H7 (cell line): Measurements from ENCODE around the gene LRRC26. TPM values are rescaled to one million over a fixed set of nuclear protein-coding genes. Genes with fewer than 3 reads are reported as not detected.

ENCODE experiments used
- DNase-seq: peaks from one replicate; pipeline ENCODE4 v3.0.0; 2012
- H3K27me3 ChIP-seq: 2 replicates; pipeline ENCODE4 v1.6.0; 2011; ENCODE audit warnings: mild to moderate bottlenecking, low read length; ENCODE audit not compliant: control insufficient read depth, insufficient read depth
- H3K36me3 ChIP-seq: replicated peaks from 2 replicates; pipeline ENCODE4 v1.5.1; 2011; ENCODE audit warnings: low read length; ENCODE audit not compliant: control insufficient read depth, insufficient read depth
- H3K4me3 ChIP-seq: 2 replicates; pipeline ENCODE4 v1.5.1; 2011; ENCODE audit warnings: low read depth, mild to moderate bottlenecking, control low read depth, low read length, moderate library complexity; ENCODE audit not compliant: insufficient read depth
- total RNA-seq: library from RNA; depleted of rRNA; stranded (reverse); fragments of >200 nt; shearing (Covaris generic); gene quantifications from 2 replicates; pipeline ENCODE4 v1.2.3, GENCODE V29; 2014

LRRC26 gene
- total RNA-seq, 1 experiment from 2014 or later: 0.59 TPM

GRCh38 chr9:137168904-137169856 lies 671 bp downstream of the LRRC26 start:
- peaks cover 58% of the 10 kb centered on the region for H3K27me3 ChIP-seq
- DNase-seq: peak; percentile 98
- H3K36me3 ChIP-seq: no peaks in the 10 kb centered on the region
- H3K4me3 ChIP-seq: peak overlapping the region; percentile 50

DNA sequence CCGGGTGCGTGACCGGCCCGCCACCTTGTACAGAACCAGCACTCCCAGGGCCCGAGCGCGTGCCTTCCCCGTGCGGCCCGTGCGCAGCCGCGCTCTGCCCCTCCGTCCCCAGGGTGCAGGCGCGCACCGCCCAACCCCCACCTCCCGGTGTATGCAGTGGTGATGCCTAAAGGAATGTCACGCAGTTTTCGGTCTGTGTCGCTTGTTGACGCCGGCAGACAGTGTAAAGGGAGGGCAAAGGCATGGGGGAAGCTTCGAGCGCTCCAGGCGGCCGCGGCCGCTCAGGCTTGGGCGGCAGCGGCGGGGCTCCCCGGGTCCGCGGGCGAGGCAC lies 1.3 kb downstream of the LRRC26 start:
- no peaks in the 10 kb centered on the region for H3K36me3 ChIP-seq
- peaks cover 63% of the 10 kb centered on the region for H3K27me3 ChIP-seq
- no peak for DNase-seq
- peak overlapping the region; percentile 50 for H3K4me3 ChIP-seq

- peak; percentile 90 for DNase-seq
- Histone ChIP-seq H3K4me3 (peak overlapping the region; percentile 22), H3K27me3 (peaks cover 68% of the 10 kb centered on the region), H3K36me3 (no peaks in the 10 kb centered on the region)
These were observed 1.9 kb downstream of the LRRC26 start for GRCh38 chr9:137167747-137168572.

DNA sequence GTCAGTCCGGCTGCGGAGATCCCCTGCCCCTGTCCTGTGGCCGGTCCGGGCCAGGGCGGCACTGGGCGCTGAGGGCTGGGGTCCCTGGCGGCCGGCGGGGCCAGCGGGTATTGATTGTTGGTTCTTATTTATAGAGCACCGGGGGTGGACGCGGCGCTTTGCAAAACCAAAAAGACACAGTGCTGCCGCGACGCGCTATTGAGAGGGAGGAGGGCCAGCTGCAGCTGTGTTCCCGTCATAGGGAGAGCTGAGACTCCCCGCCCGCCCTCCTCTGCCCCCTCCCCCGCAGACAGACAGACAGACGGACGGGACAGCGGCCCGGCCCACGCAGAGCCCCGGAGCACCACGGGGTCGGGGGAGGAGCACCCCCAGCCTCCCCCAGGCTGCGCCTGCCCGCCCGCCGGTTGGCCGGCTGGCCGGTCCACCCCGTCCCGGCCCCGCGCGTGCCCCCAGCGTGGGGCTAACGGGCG lies 2.5 kb downstream of the LRRC26 start:
- peak; percentile 80 for DNase-seq
- H3K27me3 ChIP-seq: peaks cover 74% of the 10 kb centered on the region
- H3K4me3 ChIP-seq: no peak overlapping the region
- no peaks in the 10 kb centered on the region for H3K36me3 ChIP-seq

- Histone ChIP-seq H3K4me3 (no peak overlapping the region), H3K27me3 (peaks cover 81% of the 10 kb centered on the region), H3K36me3 (no peaks in the 10 kb centered on the region)
- peak; percentile 59 for DNase-seq
These were observed 3.2 kb downstream of the LRRC26 start for GRCh38 chr9:137166380-137167229.

DNA sequence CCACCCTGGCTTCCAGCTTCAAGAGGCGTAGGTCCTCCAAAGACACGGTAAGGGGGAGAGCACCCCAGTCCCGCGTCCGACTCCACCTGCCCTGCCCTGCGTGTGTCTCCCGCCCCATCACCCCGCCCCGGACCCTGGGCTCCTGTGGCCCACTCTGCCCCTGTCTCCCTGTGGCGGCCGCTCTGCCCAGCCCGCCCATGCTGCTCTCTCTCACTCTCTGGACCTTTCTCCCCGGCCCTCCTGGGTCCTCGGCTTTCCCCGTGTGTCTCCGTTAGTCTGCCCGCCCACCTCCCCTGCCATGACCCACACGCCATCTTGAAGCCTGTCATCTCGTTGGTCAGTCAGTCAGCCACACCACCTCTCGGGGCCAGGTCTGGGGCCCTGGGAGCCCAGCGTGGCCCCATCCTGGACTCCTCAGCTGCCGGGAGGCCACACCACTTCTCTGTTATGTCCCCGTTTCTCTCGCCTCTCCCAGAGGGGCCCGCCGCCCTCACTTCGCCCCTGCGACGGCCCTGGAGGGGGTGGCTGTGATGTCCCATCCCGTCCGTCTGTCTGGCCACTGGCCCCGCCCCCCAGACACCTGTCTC lies 4.5 kb downstream of the LRRC26 start:
- Histone ChIP-seq H3K4me3 (no peak overlapping the region), H3K36me3 (no peaks in the 10 kb centered on the region), H3K27me3 (peaks cover 84% of the 10 kb centered on the region)
- peak; percentile 65 for DNase-seq

DNA sequence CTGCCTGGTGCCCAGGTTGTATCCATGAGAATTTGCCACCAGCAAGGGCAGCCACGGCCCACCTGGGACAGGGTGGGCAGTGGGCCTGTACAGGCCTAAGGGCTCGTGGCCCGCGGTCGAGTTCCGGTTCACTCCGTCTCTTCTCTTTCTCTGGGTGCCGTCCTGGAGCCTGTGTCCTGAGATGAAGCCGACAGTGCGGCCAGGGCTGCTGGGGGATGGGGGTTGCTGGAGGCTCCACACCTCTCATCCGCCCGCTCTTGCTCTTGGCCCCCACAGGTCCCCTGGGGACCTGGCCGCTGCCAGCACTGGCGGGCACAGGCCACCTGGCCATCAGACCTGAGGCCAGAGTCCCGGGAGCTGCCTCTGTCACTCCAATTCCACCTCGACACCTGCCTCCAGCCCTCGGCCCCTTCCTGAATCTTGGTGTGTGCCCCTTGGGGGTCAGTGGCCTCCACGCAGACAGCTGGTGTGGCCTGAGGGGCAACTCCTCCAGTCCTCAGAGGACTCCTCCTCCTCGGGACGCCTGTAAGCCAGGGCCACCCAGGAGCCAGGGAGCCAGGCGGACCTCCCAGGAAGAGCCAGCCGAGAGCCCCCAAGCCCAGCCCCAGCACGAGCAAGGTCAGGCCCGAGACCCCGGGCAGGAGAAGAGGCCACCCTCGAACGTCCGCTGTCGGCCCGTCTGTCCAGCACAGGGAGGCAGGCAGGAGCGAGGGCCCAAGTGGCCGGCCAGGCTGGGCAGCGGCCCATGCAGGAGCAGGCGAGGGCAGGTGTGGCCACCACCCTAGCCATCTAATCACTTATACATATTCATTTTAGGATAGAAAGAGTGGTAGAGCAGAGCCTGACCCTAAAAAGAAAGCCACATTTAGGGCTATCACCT lies 5.2 kb downstream of the LRRC26 start:
- Histone ChIP-seq H3K36me3 (no peaks in the 10 kb centered on the region), H3K4me3 (no peak overlapping the region), H3K27me3 (peaks cover 83% of the 10 kb centered on the region)
- DNase-seq: peak; percentile 66

GRCh38 chr9:137163805-137164204 lies 6.0 kb downstream of the LRRC26 start:
- DNase-seq: peak; percentile 63
- Histone ChIP-seq H3K36me3 (no peaks in the 10 kb centered on the region), H3K4me3 (no peak overlapping the region), H3K27me3 (peaks cover 82% of the 10 kb centered on the region)

DNA sequence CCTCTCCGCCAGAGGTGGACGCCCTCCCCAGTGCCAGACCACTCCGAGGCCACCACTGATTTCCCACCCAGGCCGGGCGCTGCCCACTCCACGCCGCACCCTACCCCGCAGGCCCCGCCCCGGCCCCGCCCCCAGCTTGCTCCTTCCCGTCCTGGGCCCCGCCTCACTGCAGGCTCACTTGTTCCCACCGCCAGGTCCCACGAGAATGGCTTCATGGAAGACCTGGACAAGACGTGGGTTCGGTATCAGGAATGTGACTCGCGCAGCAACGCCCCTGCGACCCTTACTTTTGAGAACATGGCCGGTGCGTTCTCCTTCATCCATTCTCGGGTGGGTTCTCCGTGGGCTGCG lies 6.5 kb downstream of the LRRC26 start:
- H3K4me3 ChIP-seq: peak overlapping the region; percentile 46
- H3K27me3 ChIP-seq: peaks cover 80% of the 10 kb centered on the region
- DNase-seq: peak; percentile 85

GRCh38 chr9:137162505-137163364 lies 7.1 kb downstream of the LRRC26 start:
- Histone ChIP-seq H3K4me3 (peak overlapping the region; percentile 46), H3K27me3 (peaks cover 79% of the 10 kb centered on the region), H3K36me3 (no peaks in the 10 kb centered on the region)
- DNase-seq: peak; percentile 90

More for the DNA sequence above, 6.5 kb downstream of the LRRC26 start:
- H3K36me3 ChIP-seq: no peaks in the 10 kb centered on the region

- no peaks in the 10 kb centered on the region for H3K36me3 ChIP-seq
- H3K27me3 ChIP-seq: peaks cover 78% of the 10 kb centered on the region
- peak; percentile 97 for DNase-seq
- H3K4me3 ChIP-seq: peak overlapping the region; percentile 46; the same call in 1 of the 2 replicates
These were observed 8.0 kb downstream of the LRRC26 start for GRCh38 chr9:137161558-137162486.
